Measurements from ENCODE around the gene MYO5B.

MYO5B gene

DNA sequence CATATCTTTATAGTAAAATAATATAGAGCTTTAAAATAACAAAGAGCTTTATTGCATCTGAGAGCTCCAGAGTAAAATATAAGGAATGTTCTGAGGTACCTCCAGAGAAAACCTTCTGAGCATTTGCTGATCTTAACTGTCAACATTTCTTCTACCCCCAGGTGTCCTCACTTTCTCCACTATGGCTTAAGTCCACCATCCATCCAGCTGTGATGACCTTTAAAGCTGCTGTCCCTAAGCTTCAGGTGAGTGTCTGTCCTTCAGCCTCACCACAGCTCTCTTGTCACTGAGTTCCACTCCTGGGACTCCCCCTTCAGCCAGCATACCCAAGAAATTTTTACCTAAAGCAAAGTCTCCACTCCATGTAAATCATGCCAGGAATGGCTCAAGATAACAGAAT, 137.9 kb downstream of the MYO5B start:
- no peak for DNase-seq (ENCODE audit: low read depth)
- no peak overlapping the region for H3K4me3 ChIP-seq (ENCODE audit: low read depth, low read length)

DNA sequence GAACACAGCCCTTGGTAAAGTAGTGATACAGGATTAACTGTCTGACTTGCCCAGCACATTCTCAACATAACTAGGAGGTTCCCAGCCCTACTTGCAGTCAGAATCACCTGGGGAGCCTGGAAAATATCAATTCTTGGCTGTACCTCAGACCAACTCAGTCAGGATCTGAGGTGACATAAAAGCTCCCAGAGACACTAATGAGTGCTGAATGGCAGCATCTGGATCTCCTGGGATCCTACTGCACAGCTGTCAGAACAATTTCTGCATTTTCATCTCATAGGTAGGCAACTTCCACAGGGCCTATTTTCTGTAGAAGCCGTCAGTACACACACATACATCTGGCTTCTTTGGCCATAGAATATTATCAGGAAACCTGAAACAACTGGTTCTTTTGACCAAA, 138.8 kb downstream of the MYO5B start:
- H3K4me3 ChIP-seq (ENCODE audit: low read depth, low read length), result no peak overlapping the region
- TF ChIP-seq, protein P1, sequence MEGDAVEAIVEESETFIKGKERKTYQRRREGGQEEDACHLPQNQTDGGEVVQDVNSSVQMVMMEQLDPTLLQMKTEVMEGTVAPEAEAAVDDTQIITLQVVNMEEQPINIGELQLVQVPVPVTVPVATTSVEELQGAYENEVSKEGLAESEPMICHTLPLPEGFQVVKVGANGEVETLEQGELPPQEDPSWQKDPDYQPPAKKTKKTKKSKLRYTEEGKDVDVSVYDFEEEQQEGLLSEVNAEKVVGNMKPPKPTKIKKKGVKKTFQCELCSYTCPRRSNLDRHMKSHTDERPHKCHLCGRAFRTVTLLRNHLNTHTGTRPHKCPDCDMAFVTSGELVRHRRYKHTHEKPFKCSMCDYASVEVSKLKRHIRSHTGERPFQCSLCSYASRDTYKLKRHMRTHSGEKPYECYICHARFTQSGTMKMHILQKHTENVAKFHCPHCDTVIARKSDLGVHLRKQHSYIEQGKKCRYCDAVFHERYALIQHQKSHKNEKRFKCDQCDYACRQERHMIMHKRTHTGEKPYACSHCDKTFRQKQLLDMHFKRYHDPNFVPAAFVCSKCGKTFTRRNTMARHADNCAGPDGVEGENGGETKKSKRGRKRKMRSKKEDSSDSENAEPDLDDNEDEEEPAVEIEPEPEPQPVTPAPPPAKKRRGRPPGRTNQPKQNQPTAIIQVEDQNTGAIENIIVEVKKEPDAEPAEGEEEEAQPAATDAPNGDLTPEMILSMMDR (IDR thresholded peaks at IDR 0.05; ENCODE audit: low read depth, low read length), result no peak
- no peak for TF ChIP-seq MYC (IDR thresholded peaks at IDR 0.05; ENCODE audit: low read depth, low read length)
- no peak for TF ChIP-seq POLR2A (IDR thresholded peaks at IDR 0.05; ENCODE audit: extremely low read depth, insufficient read length)
- TF ChIP-seq, protein P2, sequence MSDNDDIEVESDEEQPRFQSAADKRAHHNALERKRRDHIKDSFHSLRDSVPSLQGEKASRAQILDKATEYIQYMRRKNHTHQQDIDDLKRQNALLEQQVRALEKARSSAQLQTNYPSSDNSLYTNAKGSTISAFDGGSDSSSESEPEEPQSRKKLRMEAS (IDR thresholded peaks at IDR 0.05; ENCODE audit: low read depth, low read length), result no peak
- DNase-seq (ENCODE audit: low read depth), result no peak

More for the DNA sequence above, 137.9 kb downstream of the MYO5B start:
- TF ChIP-seq MYC (IDR thresholded peaks at IDR 0.05; ENCODE audit: low read depth, low read length), result no peak
- TF ChIP-seq, protein P1 (IDR thresholded peaks at IDR 0.05; ENCODE audit: low read depth, low read length), result no peak
- TF ChIP-seq POLR2A (IDR thresholded peaks at IDR 0.05; ENCODE audit: extremely low read depth, insufficient read length), result no peak
- TF ChIP-seq, protein P2 (IDR thresholded peaks at IDR 0.05; ENCODE audit: low read depth, low read length), result no peak

DNA sequence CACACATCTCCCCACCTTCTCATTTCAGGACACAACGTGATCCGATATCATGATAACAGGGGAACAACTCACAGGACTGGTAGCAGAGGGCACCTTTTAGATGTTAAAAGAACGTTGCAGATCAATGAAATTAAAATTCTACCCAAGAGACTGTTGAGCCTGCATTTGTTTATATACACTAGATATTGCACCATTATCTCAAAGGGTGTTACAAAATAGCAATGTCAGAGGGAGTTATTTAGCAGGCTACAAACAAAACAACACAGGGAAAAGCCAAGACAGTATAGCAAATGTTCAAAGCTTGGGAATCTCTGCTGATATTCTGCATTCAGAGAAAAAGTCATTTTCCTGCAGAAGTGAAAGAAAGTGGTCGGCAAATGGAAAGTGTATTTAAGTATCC, 139.5 kb downstream of the MYO5B start:
- TF ChIP-seq MYC (IDR thresholded peaks at IDR 0.05; ENCODE audit: low read depth, low read length) (no peak), POLR2A (IDR thresholded peaks at IDR 0.05; ENCODE audit: extremely low read depth, insufficient read length) (no peak)
- TF ChIP-seq, protein P2 (IDR thresholded peaks at IDR 0.05; ENCODE audit: low read depth, low read length), result no peak
- TF ChIP-seq, protein P1 (IDR thresholded peaks at IDR 0.05; ENCODE audit: low read depth, low read length), result no peak
- no peak overlapping the region for H3K4me3 ChIP-seq (ENCODE audit: low read depth, low read length)
- no peak for DNase-seq (ENCODE audit: low read depth)

DNA sequence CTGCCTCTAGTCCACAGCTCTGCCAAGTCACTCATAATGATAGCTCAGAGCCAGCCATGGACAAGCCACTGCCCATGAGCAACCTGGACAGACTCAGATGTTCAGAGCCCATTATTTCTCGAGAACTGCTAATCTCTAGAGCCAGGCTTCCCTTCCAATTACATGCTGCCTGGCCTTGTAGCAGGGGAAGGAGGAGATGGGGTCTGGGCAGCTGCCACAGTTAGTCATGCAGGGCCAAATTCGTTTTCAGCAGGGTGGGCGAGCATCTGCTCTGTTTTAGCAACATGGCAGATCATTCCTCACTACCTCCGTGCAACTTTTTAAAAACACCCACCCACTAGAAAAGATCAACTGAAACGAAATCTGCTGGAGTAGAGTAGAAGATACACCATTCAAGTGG, 141.8 kb downstream of the MYO5B start:
- DNase-seq (ENCODE audit: low read depth), result no peak
- no peak overlapping the region for H3K4me3 ChIP-seq (ENCODE audit: low read depth, low read length)
- TF ChIP-seq, protein P1 (IDR thresholded peaks at IDR 0.05; ENCODE audit: low read depth, low read length), result no peak
- TF ChIP-seq, protein P2 (IDR thresholded peaks at IDR 0.05; ENCODE audit: low read depth, low read length), result no peak
- TF ChIP-seq MYC (IDR thresholded peaks at IDR 0.05; ENCODE audit: low read depth, low read length) (no peak), POLR2A (IDR thresholded peaks at IDR 0.05; ENCODE audit: extremely low read depth, insufficient read length) (no peak)

DNA sequence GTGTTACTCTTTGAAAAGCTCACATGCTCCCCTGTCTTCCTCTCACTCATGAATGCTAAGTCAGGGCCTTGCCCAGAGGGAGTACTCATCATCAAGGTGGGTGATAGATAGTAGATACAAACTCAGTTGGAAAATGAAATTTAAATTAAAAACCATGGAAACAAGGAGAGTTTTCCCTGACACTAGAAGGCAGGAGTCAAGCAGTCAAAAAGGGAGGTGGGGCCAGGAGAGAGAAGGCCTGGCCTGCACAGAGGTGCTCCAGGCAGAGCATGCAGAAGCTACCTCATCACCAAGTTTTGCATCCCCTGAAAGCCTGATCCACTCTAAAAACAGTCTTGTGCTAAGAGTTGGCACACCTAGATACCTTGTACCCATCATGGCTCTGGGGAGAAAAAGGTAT, 143.7 kb downstream of the MYO5B start:
- no peak for TF ChIP-seq MYC (IDR thresholded peaks at IDR 0.05; ENCODE audit: low read depth, low read length)
- TF ChIP-seq POLR2A (IDR thresholded peaks at IDR 0.05; ENCODE audit: extremely low read depth, insufficient read length), result no peak
- TF ChIP-seq, protein P2 (IDR thresholded peaks at IDR 0.05; ENCODE audit: low read depth, low read length), result no peak
- TF ChIP-seq, protein P1 (IDR thresholded peaks at IDR 0.05; ENCODE audit: low read depth, low read length), result peak; percentile 11
- H3K4me3 ChIP-seq (ENCODE audit: low read depth, low read length), result no peak overlapping the region
- peak; percentile 2 for DNase-seq (ENCODE audit: low read depth)

Measured in NB4 (cell line).